ELF-1 (cell line): Measurements from ENCODE around the gene GSE1.

ENCODE experiments used
- DNase-seq: peaks from one replicate; pipeline ENCODE4 v3.0.0-alpha.2; 2016; ENCODE audit warnings: low read depth, low spot score

The GSE1 gene

GRCh38 chr16:85645021-85645589 lies 32.0 kb downstream of the GSE1 start:
- DNase-seq: peak; percentile 67

GRCh38 chr16:85646358-85646907 lies 33.3 kb downstream of the GSE1 start:
- DNase-seq: no peak

GRCh38 chr16:85646976-85647375 lies 33.9 kb downstream of the GSE1 start:
- no peak for DNase-seq

GRCh38 chr16:85648070-85648714 lies 35.1 kb downstream of the GSE1 start:
- DNase-seq: no peak

GRCh38 chr16:85648805-85649204 lies 35.7 kb downstream of the GSE1 start:
- no peak for DNase-seq

GRCh38 chr16:85649411-85650134 lies 36.5 kb downstream of the GSE1 start:
- DNase-seq: no peak

GRCh38 chr16:85650135-85650843 lies 37.2 kb downstream of the GSE1 start:
- DNase-seq: peak; percentile 57

- no peak for DNase-seq
Observed at GRCh38 chr16:85650844-85651628, 37.9 kb downstream of the GSE1 start.

GRCh38 chr16:85651629-85652430 lies 38.7 kb downstream of the GSE1 start:
- DNase-seq: no peak

- peak; percentile 57 for DNase-seq
Observed at GRCh38 chr16:85652431-85653221, 39.5 kb downstream of the GSE1 start.

- no peak for DNase-seq
Observed at GRCh38 chr16:85653290-85653891, 40.3 kb downstream of the GSE1 start.

- DNase-seq: no peak
Observed at GRCh38 chr16:85654251-85655095, 41.4 kb downstream of the GSE1 start.

GRCh38 chr16:85655216-85656129 lies 42.4 kb downstream of the GSE1 start:
- no peak for DNase-seq

- DNase-seq: no peak
Observed at GRCh38 chr16:85656351-85657266, 43.5 kb downstream of the GSE1 start.

- DNase-seq: no peak
Observed at GRCh38 chr16:85657267-85657650, 44.1 kb downstream of the GSE1 start.

GRCh38 chr16:85657996-85658395 lies 44.9 kb downstream of the GSE1 start:
- DNase-seq: no peak
